Panc1 (cell line): ENCODE measurements around the gene MTF2. TPM values are rescaled to one million over a fixed set of nuclear protein-coding genes. Genes with fewer than 3 reads are reported as not detected.

Source experiments
- total RNA-seq: library from RNA; stranded (reverse); gene quantifications from one replicate; pipeline ENCODE4 v1.2.1, GENCODE V29; 2021; ENCODE audit not compliant: unreplicated experiment

MTF2 gene
- total RNA-seq, 1 experiment from 2014 or later, result 24.8 TPM

Other genes starting within 250 kb of the MTF2 start
- 446 TPM for gene RPL5, start 247.2 kb upstream of the MTF2 start, total RNA-seq
- 1.2 TPM for gene DIPK1A, start 117.8 kb upstream of the MTF2 start, total RNA-seq
- gene TMED5, start 101.1 kb downstream of the MTF2 start, total RNA-seq, result 45.6 TPM
- gene CCDC18, start 101.4 kb downstream of the MTF2 start, total RNA-seq, result 11.6 TPM